ENCODE data around the gene ARHGEF33. TPM values are rescaled to one million over a fixed set of nuclear protein-coding genes. Genes with fewer than 3 reads are reported as not detected.

Gene ARHGEF33
- total RNA-seq, 2 donors from 2014 or later, result 0.32 to 0.35 TPM

DNA sequence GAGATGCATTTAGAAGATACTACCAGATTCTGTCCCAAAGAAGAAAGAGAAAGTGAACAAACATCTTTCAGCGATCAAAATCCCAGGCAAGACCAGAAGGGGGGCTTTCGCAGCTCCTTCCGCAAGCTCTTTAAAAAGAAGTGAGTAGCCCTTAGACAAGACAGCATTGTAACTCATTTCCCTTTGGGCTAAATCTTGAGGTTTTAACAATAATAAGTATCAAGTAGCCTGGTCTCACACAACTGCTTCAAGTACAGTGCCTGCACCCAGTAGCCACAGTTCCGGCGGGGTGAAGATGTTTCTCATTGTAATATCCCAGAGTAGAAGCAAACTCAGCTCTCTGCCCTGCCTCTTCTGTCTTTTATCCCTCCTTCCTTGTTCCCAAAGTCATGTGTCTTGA, 76.3 kb downstream of the ARHGEF33 start:
- H3K27ac ChIP-seq, result no peak overlapping the region
- no peaks in the 10 kb centered on the region for H3K27me3 ChIP-seq
- no peaks in the 10 kb centered on the region for H3K9me3 ChIP-seq
- intact Hi-C loops (cut with DNase I), result no loop called here
- no peak overlapping the region for H3K9ac ChIP-seq (ENCODE audit: low read depth in 2 of 2, low read length in 2 of 2)
- H3K36me3 ChIP-seq, result no peaks in the 10 kb centered on the region
- no peak overlapping the region for H3K4me3 ChIP-seq
- no peak for DNase-seq
- H3K4me1 ChIP-seq, result no peaks in the 10 kb centered on the region
- TF ChIP-seq, protein P1, sequence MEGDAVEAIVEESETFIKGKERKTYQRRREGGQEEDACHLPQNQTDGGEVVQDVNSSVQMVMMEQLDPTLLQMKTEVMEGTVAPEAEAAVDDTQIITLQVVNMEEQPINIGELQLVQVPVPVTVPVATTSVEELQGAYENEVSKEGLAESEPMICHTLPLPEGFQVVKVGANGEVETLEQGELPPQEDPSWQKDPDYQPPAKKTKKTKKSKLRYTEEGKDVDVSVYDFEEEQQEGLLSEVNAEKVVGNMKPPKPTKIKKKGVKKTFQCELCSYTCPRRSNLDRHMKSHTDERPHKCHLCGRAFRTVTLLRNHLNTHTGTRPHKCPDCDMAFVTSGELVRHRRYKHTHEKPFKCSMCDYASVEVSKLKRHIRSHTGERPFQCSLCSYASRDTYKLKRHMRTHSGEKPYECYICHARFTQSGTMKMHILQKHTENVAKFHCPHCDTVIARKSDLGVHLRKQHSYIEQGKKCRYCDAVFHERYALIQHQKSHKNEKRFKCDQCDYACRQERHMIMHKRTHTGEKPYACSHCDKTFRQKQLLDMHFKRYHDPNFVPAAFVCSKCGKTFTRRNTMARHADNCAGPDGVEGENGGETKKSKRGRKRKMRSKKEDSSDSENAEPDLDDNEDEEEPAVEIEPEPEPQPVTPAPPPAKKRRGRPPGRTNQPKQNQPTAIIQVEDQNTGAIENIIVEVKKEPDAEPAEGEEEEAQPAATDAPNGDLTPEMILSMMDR (IDR thresholded peaks at IDR 0.05), result no peak

DNA sequence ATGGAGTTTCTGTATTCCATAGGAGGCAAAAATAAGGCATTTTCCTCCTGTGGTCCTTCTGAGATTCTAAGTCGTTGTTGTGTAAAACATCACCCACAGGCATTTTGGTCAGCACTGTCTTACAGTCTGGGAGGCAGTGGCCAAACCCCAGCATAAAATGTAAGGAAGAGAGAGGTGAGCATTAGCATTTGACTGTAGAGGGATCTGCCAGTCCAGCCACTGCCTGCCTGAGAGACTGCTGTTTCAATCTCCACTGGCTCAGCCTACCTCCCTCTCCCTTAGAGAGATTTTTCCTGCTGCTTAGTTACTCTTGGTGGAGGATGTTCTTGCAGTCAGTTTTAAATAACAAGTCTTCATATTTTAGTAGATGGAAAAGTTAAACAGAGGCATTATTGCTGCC, 77.0 kb downstream of the ARHGEF33 start:
- Histone ChIP-seq H3K4me1 (no peaks in the 10 kb centered on the region), H3K36me3 (no peaks in the 10 kb centered on the region), H3K27me3 (no peaks in the 10 kb centered on the region), H3K27ac (no peak overlapping the region), H3K9me3 (no peaks in the 10 kb centered on the region), H3K4me3 (no peak overlapping the region), H3K9ac (ENCODE audit: low read depth in 2 of 2, low read length in 2 of 2) (no peak overlapping the region)
- TF ChIP-seq, protein P1 (IDR thresholded peaks at IDR 0.05), result no peak
- DNase-seq, result no peak
- intact Hi-C loops (cut with DNase I), result no loop called here

DNA sequence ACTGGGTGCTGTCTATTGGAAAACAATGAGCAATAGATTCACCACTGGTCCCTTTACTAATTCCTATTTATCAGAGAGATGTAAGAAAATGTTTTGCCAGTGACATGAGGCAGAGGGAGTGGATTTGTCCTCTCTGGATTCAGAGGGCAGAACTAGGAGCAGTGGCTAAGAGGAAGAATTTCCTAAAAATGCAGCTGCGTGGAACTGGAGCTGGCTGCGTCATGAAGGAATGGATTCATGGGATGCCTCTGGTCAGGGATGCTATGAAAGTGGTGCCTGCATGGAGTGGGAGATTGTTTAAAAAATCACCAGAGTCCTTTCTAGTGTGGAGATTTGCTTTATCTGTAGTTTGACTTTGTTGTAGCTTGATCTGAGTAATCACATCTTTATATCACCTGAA, 78.3 kb downstream of the ARHGEF33 start:
- H3K36me3 ChIP-seq, result no peaks in the 10 kb centered on the region
- DNase-seq, result no peak
- intact Hi-C loops (cut with DNase I), result no loop called here
- no peaks in the 10 kb centered on the region for H3K4me1 ChIP-seq
- no peak overlapping the region for H3K27ac ChIP-seq
- no peaks in the 10 kb centered on the region for H3K9me3 ChIP-seq
- no peak overlapping the region for H3K4me3 ChIP-seq
- TF ChIP-seq, protein P1 (IDR thresholded peaks at IDR 0.05), result no peak
- H3K27me3 ChIP-seq, result no peaks in the 10 kb centered on the region
- no peak overlapping the region for H3K9ac ChIP-seq (ENCODE audit: low read depth in 2 of 2, low read length in 2 of 2)

DNA sequence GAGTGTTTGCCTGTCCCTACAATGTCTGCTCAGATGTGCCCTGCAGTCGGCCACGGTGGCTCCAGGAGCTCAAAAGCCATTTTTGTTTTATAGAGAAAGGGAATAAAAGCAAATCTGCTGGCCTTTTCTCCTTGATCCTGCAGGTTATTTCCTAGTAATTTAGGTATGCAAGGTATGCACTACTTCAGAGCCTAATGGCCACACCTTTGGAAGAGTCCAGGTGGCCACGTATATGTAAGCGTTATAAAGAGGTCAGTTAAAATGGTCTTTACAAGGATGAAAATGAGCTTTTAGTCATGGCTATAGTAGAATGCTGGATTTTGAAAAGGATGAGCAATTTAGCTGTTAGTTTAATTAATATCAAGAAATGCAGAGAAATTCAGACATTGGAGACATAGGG, 81.7 kb downstream of the ARHGEF33 start:
- H3K9ac ChIP-seq (ENCODE audit: low read depth in 2 of 2, low read length in 2 of 2), result no peak overlapping the region
- TF ChIP-seq, protein P1 (IDR thresholded peaks at IDR 0.05), result no peak
- H3K9me3 ChIP-seq, result no peaks in the 10 kb centered on the region
- intact Hi-C loops (cut with DNase I), result no loop called here
- no peak overlapping the region for H3K27ac ChIP-seq
- H3K36me3 ChIP-seq, result no peaks in the 10 kb centered on the region
- H3K27me3 ChIP-seq, result no peaks in the 10 kb centered on the region
- no peak for DNase-seq
- H3K4me3 ChIP-seq, result no peak overlapping the region
- H3K4me1 ChIP-seq, result no peaks in the 10 kb centered on the region

DNA sequence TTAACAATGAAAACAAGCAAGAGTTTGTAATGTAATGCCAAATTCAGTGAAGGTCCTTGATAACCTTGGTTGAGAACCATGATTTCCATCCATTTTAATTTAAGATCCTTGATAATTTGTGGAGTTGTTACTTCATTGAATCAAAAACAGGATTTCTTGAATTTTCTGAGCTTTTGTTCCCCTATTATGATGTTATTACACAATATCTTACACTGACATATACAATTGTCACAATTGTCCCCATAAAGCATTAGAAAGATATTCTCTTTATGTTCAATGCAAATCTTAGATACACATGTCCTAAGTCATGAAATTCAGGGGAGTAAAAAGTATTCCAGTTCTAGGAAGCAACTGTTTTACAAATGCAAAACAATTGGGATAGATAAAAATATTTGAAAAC, 83.6 kb downstream of the ARHGEF33 start:
- Histone ChIP-seq H3K4me3 (no peak overlapping the region), H3K27ac (no peak overlapping the region), H3K27me3 (no peaks in the 10 kb centered on the region), H3K4me1 (no peaks in the 10 kb centered on the region), H3K9ac (ENCODE audit: low read depth in 2 of 2, low read length in 2 of 2) (no peak overlapping the region), H3K9me3 (no peaks in the 10 kb centered on the region), H3K36me3 (no peaks in the 10 kb centered on the region)
- TF ChIP-seq, protein P1 (IDR thresholded peaks at IDR 0.05), result no peak
- DNase-seq, result no peak
- intact Hi-C loops (cut with DNase I), result no loop called here

DNA sequence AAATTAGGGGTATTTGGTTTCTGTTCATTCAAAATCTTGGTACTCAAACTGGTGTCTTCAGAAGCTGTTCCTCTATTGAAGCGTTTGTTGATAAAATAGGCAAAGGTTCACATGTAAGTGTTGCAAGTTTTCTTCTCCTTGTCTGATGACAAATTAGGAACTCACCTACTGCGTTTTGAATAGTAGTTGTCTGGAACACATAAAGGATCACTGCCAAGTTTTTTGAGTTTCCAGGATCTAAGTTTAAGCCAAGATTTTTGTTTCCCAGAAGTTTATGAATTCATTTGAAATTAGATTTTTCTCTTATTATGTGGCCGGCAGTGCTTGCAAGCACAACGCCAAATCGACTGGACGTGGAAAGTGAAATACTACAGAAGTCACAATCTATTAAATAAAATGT, 85.4 kb downstream of the ARHGEF33 start:
- no peaks in the 10 kb centered on the region for H3K27me3 ChIP-seq
- no peak overlapping the region for H3K9ac ChIP-seq (ENCODE audit: low read depth in 2 of 2, low read length in 2 of 2)
- H3K4me1 ChIP-seq, result no peaks in the 10 kb centered on the region
- DNase-seq, result no peak
- H3K27ac ChIP-seq, result no peak overlapping the region
- H3K36me3 ChIP-seq, result no peaks in the 10 kb centered on the region
- no peaks in the 10 kb centered on the region for H3K9me3 ChIP-seq
- TF ChIP-seq, protein P1 (IDR thresholded peaks at IDR 0.05), result no peak
- intact Hi-C loops (cut with DNase I), result no loop called here
- H3K4me3 ChIP-seq, result no peak overlapping the region

Data from colonic mucosa (tissue), 4 donors.